HG03039 (cell line): ENCODE results near the gene PPFIA2.
"Not testable (repeated sequence)": the region's sequence is repeated elsewhere in the genome, so short reads cannot be mapped to it uniquely, and the experiment has no call there.

Source experiments
- ATAC-seq: cut with Tn5 transposase; IDR thresholded peaks from one replicate; pipeline ENCODE4 v1.9.1; 2021; ENCODE audit warnings: mild to moderate bottlenecking, moderate library complexity; ENCODE audit not compliant: unreplicated experiment

PPFIA2 gene

DNA sequence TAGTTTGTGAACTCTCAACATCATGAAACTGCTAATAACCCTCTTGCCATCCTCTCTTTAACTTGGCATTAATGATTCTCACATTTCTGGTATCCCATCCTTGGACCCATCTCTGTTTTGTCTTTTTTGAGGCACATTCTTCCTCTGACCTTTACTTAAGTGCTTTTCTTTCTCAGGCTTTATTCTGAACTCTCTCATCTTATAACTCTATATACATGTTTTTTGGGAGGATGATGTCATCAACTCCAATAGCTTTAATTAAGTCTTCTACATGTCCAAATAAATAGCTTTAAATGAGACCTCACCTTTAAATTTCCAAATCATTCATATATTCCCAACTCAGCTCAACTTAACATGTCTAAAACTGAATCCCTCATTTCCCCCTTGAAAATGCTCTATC lies 88.4 kb downstream of the PPFIA2 start:
- no peak for ATAC-seq

DNA sequence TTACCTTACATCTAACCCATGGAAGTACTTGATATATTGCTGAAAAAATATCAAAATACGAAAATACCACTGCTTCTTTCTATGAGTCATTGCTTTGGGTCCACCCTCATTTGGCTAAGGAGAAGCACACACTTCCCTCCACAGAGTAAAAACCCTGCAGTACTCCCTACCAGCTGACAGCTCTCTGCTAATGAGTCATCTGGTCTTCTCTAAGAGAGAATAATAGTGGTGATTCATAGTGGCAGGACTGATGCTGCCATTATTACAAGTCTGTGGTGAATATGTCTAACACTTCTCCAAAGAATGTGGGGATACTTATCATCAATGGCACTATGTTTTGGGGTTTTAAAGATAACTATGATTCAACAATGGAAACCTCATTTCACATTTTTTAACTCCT lies 90.7 kb downstream of the PPFIA2 start:
- ATAC-seq, result peak; percentile 99

DNA sequence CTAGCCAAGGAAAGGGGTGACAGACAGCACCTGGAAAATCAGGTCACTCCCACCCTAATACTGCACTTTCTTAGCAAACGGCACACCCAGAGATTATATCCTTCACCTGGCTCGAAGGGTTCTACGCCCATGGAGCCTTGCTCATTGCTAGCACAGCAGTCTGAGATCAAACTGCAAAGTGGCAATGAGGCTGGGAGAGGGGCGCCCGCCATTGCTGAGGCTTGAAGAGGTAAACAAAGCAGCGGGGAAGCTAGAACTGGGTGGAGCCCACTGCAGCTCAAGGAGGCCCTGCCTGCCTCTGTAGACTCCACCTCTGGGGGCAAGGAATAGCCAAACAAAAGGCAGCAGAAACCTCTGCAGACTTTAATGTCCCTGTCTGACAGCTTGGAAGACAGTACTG lies 99.8 kb downstream of the PPFIA2 start:
- not testable (repeated sequence) for ATAC-seq

DNA sequence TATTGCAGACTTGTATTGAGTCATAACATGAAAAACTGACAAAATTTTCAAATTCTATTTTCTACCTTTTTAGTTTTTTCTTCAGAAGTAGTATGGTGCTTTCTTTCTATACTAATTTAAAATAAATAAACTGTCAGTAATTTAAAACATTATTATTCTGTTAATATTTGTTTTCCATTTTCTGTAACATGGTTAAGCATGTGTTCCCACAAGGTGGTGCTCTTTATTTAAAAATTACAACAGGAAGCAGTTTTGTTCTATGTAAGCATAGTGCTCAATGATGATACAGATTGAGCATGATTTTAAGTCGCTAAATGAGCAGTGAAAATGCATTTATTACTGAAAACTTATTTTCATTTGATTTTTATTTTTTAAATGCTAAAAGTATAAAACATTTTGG lies 114.6 kb downstream of the PPFIA2 start:
- no peak for ATAC-seq

DNA sequence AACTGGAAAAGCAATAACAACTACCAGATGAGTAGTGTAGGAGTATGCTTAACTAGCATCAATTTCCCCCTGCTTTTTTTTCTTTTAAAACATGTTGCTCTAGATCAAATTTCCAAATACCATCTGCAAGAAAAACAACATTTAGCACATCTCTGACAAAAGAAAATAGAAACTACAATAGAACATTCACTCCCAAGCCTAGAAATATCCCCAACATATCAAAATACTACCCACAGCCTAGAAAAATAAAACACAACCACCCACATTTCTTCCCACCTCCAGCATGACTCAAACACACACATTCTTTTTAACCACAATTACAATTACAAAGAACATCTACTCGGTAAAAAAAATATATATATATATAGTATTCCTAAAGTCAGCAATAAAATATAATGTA lies 120.0 kb downstream of the PPFIA2 start:
- ATAC-seq, result no peak

DNA sequence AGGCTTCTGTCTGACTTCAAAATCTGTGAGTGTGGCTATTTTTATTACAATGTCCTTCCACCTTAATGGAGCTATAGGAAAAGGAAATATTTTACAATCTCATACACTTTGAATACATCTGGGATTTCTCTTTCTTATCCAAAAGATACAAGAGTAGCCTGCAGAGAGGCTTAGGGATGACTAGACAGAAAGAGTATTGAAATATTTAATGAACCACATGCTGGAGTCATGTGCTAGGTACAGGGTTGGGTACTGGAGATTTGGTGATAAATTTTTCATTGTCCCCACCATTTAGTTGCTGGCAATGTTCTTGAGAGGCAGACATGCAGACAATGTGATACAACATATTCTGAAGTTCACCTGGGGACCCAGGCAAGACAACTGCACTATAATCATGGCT lies 126.0 kb downstream of the PPFIA2 start:
- no peak for ATAC-seq

DNA sequence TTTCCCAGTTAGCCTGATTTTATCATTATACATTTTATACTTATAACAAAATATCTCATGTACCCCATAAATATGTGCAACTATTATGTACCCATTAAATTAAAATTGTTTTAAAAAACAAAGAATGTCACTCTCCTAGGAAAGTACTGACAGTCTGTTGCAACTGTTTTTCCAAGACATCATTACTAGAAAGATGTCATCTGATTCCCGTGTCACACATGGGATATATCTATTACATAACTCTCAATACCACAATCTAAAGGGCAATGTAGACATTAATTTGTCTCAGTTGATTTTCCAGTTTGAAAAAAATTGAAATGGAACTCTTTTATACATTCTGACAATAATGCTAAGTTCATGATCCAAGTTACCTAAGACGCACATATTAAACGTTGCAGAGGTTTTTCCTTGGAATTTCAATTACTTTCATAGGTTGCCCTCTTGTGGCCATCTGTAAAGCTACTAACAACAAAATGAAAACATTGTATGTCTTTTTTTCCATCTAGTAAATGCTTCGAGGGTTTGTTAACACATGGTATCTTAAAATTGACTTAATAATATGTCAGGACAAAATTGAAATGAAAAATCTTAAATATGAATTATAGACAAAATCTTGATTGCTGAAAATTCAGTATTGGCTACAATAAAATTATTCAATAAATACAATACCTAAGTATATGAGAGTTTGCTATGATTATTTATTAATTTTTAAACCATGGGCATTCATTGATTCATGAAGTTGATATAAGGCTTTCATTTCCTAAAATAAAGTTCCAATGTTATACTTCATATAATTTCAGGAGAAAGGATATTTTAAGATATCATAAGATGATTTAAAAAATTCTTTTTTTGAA lies 131.6 kb downstream of the PPFIA2 start:
- no peak for ATAC-seq

DNA sequence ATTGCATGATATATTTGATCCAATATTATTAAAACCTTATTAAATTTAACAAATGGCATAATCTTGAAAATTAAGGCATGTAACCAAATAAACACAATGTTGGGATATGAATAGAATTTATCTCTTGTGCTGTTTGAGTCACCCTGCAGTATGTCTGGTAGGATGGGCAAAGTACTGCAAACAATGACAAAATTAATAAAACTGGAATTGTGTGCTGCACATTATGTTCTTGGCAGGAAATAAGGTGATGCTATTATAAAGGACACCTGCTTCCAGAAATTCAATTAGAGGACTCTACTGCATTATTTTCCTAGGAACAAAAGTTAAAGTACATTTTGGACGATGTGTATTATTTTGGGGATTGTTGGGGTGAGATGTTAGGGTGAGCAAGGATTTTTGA lies 132.7 kb downstream of the PPFIA2 start:
- no peak for ATAC-seq

DNA sequence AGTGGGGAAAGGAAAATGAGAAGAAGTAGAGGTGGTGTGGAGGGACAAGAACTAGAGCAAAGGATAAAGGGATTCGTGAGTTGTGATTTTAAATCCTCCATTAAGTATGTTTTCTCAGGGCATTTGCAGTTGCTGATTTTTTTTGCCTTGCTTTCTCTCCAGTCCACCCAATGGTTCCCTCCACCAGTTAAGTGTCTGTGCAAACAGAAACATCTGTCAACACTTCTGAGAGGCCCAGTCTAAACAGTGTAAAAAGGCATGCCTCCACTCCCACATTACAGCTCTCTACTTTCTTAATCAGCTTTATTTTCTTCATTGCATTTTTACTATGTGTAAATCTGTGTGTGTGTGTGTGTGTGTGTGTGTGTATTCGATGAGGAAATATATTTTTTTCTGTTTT lies 141.2 kb downstream of the PPFIA2 start:
- no peak for ATAC-seq

DNA sequence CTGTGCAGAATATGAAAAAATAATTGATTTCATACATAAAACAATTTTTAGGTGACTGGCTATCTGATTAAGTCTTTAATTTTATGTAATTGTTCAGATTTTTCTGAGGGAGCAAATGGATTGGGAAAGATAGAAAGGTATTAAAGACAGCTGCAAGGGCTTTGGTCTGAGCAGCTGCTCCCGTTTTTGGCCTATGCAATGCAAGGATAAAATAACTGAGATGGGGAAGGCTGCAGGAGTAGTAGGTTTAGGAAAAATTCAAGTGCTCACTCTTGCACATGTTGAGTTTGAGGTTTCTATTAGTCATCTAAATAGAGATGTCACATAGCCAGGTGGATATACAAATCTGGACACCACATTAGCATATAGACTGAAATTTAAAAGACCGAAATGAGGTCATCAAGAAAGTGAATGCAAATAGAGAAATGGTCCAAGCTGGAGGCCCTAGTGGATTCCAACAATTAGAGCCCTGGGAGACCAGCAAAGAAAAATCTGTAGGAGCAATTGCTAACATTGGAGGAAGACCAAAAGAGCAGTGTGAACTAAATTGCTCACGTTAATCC lies 144.0 kb downstream of the PPFIA2 start:
- no peak for ATAC-seq

DNA sequence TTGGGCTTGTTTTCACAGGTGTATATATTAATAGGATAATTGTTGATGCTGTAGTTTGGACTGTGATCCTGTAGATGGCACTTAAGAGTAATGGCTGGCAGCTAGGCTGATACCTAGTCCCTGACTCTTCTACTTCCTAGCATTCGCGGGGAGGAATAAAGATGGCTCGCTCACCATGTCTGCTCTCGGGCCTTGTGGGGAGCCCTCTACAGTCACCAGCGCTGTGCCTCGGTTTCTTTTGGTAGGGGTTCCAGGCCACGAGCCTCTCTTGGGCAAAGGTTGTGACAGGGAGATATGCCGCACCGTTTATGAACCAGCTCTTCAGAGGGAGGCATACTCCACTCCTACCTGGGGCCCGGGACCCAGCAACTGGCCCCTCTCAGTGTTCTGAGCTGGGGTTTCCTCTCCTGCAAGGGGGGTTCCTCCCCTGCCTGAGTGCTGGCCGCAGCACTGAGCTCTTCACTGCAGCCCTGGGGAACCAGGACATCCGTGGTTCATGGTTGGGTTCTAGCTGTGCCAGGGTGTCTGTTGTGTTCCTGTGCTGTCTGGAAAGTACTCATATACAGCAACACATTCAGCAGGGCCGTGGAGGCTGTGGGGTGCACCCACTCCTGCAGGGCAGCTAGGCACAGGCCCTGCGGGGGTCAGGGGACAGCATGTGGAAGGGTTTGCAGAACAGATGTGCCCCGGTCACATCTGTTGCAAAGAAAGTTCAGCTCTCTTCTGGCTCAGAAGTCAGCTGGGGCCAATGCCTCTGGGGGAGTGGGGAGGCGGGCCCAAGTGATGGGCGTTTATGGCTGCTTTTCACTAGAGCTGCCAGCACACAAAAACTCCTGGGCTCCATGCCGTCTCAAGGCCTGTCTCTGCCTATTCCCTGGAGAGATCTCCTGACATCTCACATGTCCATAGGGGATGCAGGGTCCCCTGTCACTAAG lies 147.9 kb downstream of the PPFIA2 start:
- no peak for ATAC-seq

DNA sequence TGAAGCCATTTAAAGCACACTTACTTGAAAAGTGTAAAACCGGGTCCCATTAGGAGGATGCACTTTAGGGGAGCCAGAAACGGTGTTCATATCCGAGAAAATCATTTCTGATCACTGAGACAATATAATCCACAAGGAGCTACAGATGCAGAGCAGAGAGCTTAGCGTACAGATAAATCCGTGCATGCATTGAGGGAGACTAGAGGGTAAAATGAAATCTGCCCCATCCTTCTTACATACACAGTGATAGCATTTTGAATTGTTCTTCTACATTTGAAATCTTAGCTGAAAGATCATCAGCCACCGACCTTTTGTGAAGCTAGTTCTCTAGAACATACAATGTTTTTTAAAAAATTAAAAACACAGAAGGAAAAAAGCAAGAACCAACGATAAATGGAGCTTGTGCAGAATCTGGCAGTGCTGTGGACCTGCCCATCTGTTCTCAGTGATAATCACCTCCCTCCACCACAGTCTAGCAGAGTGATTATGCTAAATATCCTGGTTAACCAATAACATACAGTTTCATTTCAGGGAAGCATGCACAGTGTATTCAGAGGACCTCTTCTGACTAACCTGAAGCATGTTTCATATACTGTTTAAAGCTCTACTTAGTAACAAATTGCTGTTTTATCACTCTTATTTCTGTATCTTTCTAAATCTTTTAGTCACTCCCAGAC lies 161.1 kb downstream of the PPFIA2 start:
- ATAC-seq, result no peak

DNA sequence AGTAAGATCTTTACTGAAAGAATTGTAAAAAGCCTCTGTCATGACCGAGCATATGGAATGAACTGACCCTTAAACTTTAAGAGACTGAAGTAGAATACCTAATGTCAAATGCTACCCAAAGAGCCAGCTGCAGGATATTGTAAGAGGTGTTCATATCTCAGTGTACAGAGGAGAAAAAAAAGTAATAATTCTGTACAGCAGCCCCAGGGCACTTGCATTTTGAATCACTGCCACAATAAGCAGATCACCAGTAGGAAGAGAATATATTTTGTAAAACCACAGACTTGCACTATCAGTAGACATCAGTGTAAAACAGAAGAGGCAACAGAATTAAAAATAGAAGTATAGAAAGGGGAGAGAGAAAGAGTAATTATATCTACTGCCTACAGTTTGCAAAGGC lies 162.6 kb downstream of the PPFIA2 start:
- ATAC-seq, result no peak

DNA sequence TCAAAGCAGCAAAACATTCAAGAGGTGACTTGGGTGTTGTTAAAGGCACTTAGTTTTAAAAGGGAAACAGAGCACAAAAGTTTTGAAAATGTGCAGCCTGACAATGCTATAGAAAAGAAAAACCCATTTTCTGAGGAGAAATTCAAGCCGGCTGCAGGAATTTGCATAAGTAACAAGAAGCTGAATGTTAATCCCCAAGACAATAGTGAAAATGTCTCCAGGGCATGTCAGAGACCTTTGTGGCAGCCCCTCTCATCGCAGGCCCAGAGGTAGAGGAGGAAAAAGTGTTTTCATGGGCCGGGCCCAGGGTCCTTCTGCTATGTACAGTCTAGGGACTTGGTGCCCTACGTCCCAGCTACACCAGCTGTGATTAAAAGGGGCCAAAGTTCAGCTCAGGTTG lies 167.9 kb downstream of the PPFIA2 start:
- no peak for ATAC-seq

DNA sequence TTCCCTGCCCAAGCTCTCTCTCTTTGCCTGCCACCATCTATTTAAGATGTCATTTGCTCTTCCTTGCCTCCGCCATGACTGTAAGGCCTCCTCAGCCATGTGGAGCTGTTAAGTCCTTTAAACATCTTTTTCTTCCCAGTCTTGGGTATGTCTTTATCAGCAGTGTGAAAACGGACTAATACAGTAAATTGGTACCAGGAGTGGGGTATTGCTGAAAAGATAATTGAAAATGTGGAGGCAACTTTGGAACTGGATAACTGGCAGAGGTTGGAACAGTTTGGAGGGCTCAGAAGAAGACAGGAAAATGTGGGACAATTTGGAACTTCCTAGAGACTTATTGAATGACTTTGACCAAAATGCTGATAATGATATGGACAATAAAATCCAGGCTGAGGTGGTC lies 168.4 kb downstream of the PPFIA2 start:
- ATAC-seq, result not testable (repeated sequence)

DNA sequence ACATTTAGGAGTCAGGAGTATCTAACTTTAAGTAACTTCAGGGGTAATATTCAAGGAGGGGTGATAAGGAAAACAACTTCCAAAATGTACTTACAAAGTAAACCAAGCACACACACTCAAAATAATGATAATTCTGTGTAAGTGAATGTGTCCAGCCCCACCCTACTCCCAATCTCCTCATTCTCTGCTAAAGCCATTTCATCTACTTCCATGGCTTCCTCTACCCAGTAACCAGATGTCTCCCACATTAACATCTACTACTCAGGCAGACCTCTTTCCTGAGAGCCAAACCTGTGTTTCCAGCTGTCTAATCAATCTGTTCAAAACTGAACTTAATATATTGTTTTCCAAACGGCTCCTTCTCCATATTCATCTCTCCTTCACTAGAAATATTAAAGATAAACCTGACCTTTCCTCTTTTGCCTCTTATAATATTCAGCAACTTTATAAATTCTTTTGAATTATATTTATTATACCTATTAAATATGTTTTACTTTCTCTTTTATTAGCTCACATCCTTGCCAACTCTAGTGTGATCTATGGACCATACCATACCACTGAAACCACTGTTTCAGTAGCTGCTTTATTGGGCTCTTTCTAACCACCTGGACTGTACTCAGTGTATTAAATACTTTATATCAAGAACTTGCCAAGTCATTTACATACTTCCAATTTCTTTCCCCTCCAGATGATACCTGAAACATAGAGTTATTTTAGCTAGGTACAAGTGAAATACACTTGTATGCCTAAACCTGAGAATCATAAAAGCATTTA lies 170.7 kb downstream of the PPFIA2 start:
- ATAC-seq, result no peak

DNA sequence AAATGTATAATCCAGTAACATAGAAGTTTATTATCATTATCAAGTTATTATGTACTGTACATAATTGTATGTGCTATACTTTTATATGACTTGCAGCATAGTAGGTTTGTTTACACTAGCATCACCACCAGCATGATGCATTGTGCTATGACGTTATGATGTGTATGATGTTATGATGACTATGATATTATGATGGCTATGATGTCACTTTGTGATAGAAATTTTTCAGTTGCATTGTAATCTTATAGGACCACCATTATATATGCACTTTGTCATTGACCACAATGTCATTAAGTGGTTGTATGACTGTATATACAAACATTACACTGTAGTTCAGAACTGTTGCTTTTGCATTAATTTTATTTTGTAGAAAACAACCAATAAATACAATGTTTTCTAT lies 173.4 kb downstream of the PPFIA2 start:
- no peak for ATAC-seq

DNA sequence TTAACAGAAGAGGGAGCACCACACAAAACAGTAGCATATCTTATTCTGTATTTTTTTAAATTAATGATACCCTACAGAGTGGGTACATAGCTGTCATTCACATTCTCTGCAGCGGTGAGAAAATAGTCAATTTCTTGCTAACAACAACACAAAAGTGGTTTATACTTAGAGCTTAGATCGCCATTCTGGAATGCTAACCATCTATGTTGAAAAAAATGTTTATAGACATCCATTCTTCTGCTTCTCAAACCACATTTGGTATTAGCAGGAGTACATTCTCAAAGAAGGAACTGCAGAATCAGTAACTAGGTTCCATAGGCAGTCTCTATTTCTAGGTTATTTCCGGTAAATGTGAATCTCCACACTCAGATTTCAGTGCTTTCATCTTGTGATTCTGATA lies 185.9 kb downstream of the PPFIA2 start:
- no peak for ATAC-seq

DNA sequence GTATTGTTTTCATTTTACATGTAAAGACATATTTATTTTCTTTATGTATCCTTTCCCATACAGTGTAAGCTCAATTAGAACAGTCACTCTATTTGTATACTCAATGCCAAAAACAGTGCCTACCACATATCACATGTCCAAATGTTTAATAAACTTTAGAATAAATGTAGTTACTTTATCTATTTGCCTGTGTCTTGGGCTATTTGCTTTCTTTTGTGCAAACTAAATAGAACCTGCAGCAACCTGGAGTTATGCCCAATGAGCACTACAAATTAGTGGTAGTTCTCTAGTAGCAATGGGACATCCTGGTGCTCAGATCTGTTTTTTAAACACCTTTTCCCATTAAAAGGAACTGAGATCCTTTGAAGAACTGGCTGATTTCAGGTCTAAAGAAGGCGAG lies 186.7 kb downstream of the PPFIA2 start:
- no peak for ATAC-seq

DNA sequence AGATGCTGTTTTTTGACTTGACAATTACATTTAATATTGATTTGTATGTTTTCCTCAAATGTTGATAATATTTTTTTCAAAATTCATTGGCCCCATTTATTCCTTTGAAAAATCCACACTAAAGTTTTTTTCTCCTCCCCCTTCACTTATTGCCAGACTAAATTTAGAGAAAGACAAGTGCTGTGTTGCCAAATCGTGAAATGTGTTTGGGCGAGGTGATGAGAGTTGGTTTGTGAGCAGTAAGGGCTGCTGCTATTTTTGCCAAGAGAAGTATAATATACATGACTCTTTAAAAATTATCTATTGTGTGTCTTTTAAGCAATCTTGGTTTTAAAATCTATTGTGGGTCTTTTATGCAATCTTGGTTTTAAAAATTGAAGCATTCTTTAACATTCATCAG lies 188.9 kb downstream of the PPFIA2 start:
- ATAC-seq, result no peak
